A673 (cell line): Measurements from ENCODE around the gene VTI1A. TPM values are rescaled to one million over a fixed set of nuclear protein-coding genes. Genes with fewer than 3 reads are reported as not detected.

Experiments used
- BruUV-seq: library from RNA; stranded (reverse); fragments of 400-500 nt; replicated peaks from 2 replicates; lab custom pipeline; 2021; lab: Mats Ljungman, UMichigan
- CTCF ChIA-PET: fragments of 300-600 bp; sonication (Branson Sonifier 250); formaldehyde crosslinking; loops from one replicate; lab custom pipeline; 2022; ENCODE audit warnings: antibody characterized with exemption; lab: Charles Lee
- POLR2A ChIA-PET: fragments of 300-600 bp; sonication (Branson Sonifier 250); formaldehyde crosslinking; loops from one replicate; lab custom pipeline; 2022; ENCODE audit warnings: antibody characterized with exemption; ENCODE audit not compliant: low non-redundant PET; lab: Charles Lee
- DNase-seq: peaks from one replicate; pipeline ENCODE4 v3.0.0-alpha.2; 2015; ENCODE audit warnings: low spot score
- H3K27ac ChIP-seq: fragments of 200-600 bp; sonication (generic); 2 replicates; pipeline ENCODE4 v1.5.1; 2016; ENCODE audit warnings: mixed run types, low read depth, mild to moderate bottlenecking, mixed read lengths, antibody characterized with exemption, low read length; ENCODE audit not compliant: poor library complexity, severe bottlenecking
- H3K27me3 ChIP-seq: fragments of 200-600 bp; sonication (generic); replicated peaks from 2 replicates; pipeline ENCODE4 v1.6.1; 2017; ENCODE audit warnings: mixed run types, low read depth, mild to moderate bottlenecking, mixed read lengths, antibody characterized with exemption, low read length; ENCODE audit not compliant: insufficient read depth, poor library complexity
- H3K36me3 ChIP-seq: fragments of 200-600 bp; sonication (generic); 2 replicates; pipeline ENCODE4 v1.6.1; 2016; ENCODE audit warnings: mixed run types, mild to moderate bottlenecking, mixed read lengths, antibody characterized with exemption, low read length; ENCODE audit not compliant: insufficient read depth, poor library complexity, severe bottlenecking
- H3K4me1 ChIP-seq: fragments of 200-600 bp; sonication (generic); 2 replicates; pipeline ENCODE4 v1.6.1; 2017; ENCODE audit warnings: mixed run types, mild to moderate bottlenecking, mixed read lengths, antibody characterized with exemption, low read length; ENCODE audit not compliant: insufficient read depth, poor library complexity, severe bottlenecking
- H3K4me3 ChIP-seq: fragments of 200-600 bp; sonication (generic); 2 replicates; pipeline ENCODE4 v1.5.1; 2016; ENCODE audit warnings: low read depth, mixed run types, mild to moderate bottlenecking, mixed read lengths, low read length; ENCODE audit not compliant: poor library complexity, severe bottlenecking
- H3K9me3 ChIP-seq: fragments of 200-600 bp; sonication (generic); 2 replicates; pipeline ENCODE4 v1.6.1; 2016; ENCODE audit warnings: mixed run types, low read depth, mild to moderate bottlenecking, mixed read lengths, antibody characterized with exemption, low read length; ENCODE audit not compliant: poor library complexity, severe bottlenecking
- CTCF ChIP-seq: fragments of 300-800, 200-600 bp; sonication (generic); conservative IDR thresholded peaks from 2 replicates; pipeline ENCODE4 v1.5.1; 2017; ENCODE audit warnings: low read depth, mild to moderate bottlenecking, antibody characterized with exemption, low read length, moderate library complexity, mixed read lengths
- EZH2 ChIP-seq: fragments of 200-600 bp; sonication (generic); IDR thresholded peaks from 2 replicates; pipeline ENCODE4 v1.6.1; 2017; ENCODE audit warnings: borderline replicate concordance, low read depth, mild to moderate bottlenecking, mixed read lengths, antibody characterized with exemption, low read length; ENCODE audit not compliant: poor library complexity, severe bottlenecking
- intact Hi-C: fragments of 100-400 bp; cut with micrococcal nuclease; formaldehyde crosslinking; loops from one replicate; pipeline ENCODE4 v1.10.0; 2022; ENCODE audit not compliant: unreplicated experiment
- total RNA-seq: library from RNA; stranded (reverse); gene quantifications from 2 replicates; pipeline ENCODE4 v1.2.3, GENCODE V29; 2021

VTI1A gene
- total RNA-seq, 1 experiment from 2014 or later: 38.7 TPM

GRCh38 chr10:112851181-112851580 is 404.2 kb downstream of the VTI1A start:
- Histone ChIP-seq H3K36me3 (no peaks in the 10 kb centered on the region), H3K27me3 (no peaks in the 10 kb centered on the region), H3K4me1 (no peaks in the 10 kb centered on the region), H3K27ac (no peak overlapping the region), H3K9me3 (peaks cover 9% of the 10 kb centered on the region), H3K4me3 (no peak overlapping the region)
- TF ChIP-seq CTCF: no peak
- POLR2A ChIA-PET: no interaction called here
- CTCF ChIA-PET: no interaction called here
- no TSS peak for BruUV-seq
- intact Hi-C loops: no loop called here
- no peak for DNase-seq

GRCh38 chr10:112851588-112852211 is 404.7 kb downstream of the VTI1A start:
- Histone ChIP-seq H3K27ac (no peak overlapping the region), H3K27me3 (no peaks in the 10 kb centered on the region), H3K9me3 (peaks cover 9% of the 10 kb centered on the region), H3K4me1 (no peaks in the 10 kb centered on the region), H3K4me3 (no peak overlapping the region), H3K36me3 (no peaks in the 10 kb centered on the region)
- ChIA-PET POLR2A (no interaction called here), CTCF (no interaction called here)
- intact Hi-C loops: no loop called here
- TF ChIP-seq CTCF (no peak), EZH2 (no peak)
- no TSS peak for BruUV-seq
- DNase-seq: no peak

GRCh38 chr10:112852306-112852705 is 405.3 kb downstream of the VTI1A start:
- Histone ChIP-seq H3K9me3 (peaks cover 8% of the 10 kb centered on the region), H3K27ac (no peak overlapping the region), H3K36me3 (no peaks in the 10 kb centered on the region), H3K27me3 (no peaks in the 10 kb centered on the region), H3K4me1 (no peaks in the 10 kb centered on the region), H3K4me3 (no peak overlapping the region)
- ChIA-PET CTCF (no interaction called here), POLR2A (no interaction called here)
- TF ChIP-seq EZH2 (no peak), CTCF (no peak)
- BruUV-seq: no TSS peak
- DNase-seq: no peak
- intact Hi-C loops: no loop called here
